ENCODE measurements around the gene PIK3AP1. TPM values are rescaled to one million over a fixed set of nuclear protein-coding genes. Genes with fewer than 3 reads are reported as not detected.

PIK3AP1 gene
- total and polyA plus RNA-seq, 2 of the 13 experiments (the other 11 are each of a cell fraction or from before 2014, with no cell fraction given), result 3.6 to 13.8 TPM

GRCh38 chr10:96720422-96721206 is at the start of gene PIK3AP1 (continued):
- no peak for TF ChIP-seq ZBTB25 (CRISPR knock-in tag; IDR thresholded peaks at IDR 0.05)
- TF ChIP-seq BRD4 (CRISPR knock-in tag; IDR thresholded peaks at IDR 0.05), result peak; percentile 25; the same call in 1 of the 2 replicates
- TF ChIP-seq, protein P1, sequence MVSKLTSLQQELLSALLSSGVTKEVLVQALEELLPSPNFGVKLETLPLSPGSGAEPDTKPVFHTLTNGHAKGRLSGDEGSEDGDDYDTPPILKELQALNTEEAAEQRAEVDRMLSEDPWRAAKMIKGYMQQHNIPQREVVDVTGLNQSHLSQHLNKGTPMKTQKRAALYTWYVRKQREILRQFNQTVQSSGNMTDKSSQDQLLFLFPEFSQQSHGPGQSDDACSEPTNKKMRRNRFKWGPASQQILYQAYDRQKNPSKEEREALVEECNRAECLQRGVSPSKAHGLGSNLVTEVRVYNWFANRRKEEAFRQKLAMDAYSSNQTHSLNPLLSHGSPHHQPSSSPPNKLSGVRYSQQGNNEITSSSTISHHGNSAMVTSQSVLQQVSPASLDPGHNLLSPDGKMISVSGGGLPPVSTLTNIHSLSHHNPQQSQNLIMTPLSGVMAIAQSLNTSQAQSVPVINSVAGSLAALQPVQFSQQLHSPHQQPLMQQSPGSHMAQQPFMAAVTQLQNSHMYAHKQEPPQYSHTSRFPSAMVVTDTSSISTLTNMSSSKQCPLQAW (CRISPR knock-in tag; IDR thresholded peaks at IDR 0.05), result 0 out of 2 replicates have a peak, but pooled peaks have one; percentile 26
- TF ChIP-seq AGO2 (optimal IDR thresholded peaks at IDR 0.05; ENCODE audit: low read depth, low read length), result no peak
- no peak for TF ChIP-seq THRA (CRISPR knock-in tag; IDR thresholded peaks at IDR 0.05; ENCODE audit: borderline replicate concordance)
- TF ChIP-seq KDM2A (CRISPR knock-in tag; IDR thresholded peaks at IDR 0.05; ENCODE audit: borderline replicate concordance, low read depth), result peak; percentile 24; the same call in 1 of the 2 replicates
- no peak for TF ChIP-seq SMYD3 (CRISPR knock-in tag; IDR thresholded peaks at IDR 0.05)
- TF ChIP-seq ZNF75D (CRISPR knock-in tag; IDR thresholded peaks at IDR 0.05; ENCODE audit: borderline replicate concordance), result no peak
- TF ChIP-seq, protein P2, sequence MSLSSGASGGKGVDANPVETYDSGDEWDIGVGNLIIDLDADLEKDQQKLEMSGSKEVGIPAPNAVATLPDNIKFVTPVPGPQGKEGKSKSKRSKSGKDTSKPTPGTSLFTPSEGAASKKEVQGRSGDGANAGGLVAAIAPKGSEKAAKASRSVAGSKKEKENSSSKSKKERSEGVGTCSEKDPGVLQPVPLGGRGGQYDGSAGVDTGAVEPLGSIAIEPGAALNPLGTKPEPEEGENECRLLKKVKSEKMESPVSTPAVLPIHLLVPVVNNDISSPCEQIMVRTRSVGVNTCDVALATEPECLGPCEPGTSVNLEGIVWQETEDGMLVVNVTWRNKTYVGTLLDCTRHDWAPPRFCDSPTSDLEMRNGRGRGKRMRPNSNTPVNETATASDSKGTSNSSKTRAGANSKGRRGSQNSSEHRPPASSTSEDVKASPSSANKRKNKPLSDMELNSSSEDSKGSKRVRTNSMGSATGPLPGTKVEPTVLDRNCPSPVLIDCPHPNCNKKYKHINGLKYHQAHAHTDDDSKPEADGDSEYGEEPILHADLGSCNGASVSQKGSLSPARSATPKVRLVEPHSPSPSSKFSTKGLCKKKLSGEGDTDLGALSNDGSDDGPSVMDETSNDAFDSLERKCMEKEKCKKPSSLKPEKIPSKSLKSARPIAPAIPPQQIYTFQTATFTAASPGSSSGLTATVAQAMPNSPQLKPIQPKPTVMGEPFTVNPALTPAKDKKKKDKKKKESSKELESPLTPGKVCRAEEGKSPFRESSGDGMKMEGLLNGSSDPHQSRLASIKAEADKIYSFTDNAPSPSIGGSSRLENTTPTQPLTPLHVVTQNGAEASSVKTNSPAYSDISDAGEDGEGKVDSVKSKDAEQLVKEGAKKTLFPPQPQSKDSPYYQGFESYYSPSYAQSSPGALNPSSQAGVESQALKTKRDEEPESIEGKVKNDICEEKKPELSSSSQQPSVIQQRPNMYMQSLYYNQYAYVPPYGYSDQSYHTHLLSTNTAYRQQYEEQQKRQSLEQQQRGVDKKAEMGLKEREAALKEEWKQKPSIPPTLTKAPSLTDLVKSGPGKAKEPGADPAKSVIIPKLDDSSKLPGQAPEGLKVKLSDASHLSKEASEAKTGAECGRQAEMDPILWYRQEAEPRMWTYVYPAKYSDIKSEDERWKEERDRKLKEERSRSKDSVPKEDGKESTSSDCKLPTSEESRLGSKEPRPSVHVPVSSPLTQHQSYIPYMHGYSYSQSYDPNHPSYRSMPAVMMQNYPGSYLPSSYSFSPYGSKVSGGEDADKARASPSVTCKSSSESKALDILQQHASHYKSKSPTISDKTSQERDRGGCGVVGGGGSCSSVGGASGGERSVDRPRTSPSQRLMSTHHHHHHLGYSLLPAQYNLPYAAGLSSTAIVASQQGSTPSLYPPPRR (CRISPR knock-in tag; IDR thresholded peaks at IDR 0.05; ENCODE audit: borderline replicate concordance), result no peak
- no peak for TF ChIP-seq ATF7-NPFF (CRISPR knock-in tag; IDR thresholded peaks at IDR 0.05; ENCODE audit: low read depth)
- no peak for TF ChIP-seq MNT (IDR thresholded peaks at IDR 0.05)
- no peak for TF ChIP-seq ZNF20 (CRISPR knock-in tag; IDR thresholded peaks at IDR 0.05)
- peak; percentile 34; the same call in 1 of the 2 replicates for TF ChIP-seq FOXP4 (CRISPR knock-in tag; IDR thresholded peaks at IDR 0.05)
